Measurements from ENCODE around the gene CYP21A2.
"Not testable (repeated sequence)": the region's sequence is repeated elsewhere in the genome, so short reads cannot be mapped to it uniquely, and the experiment has no call there.

GRCh38 chr6:32007086-32007485, 31.1 kb upstream of the CYP21A2 start:
- TF ChIP-seq EZH2phosphoT487 (IDR thresholded peaks at IDR 0.05; ENCODE audit: insufficient read depth, low read depth); EZH2 (IDR thresholded peaks at IDR 0.05; ENCODE audit: insufficient read depth, poor library complexity, severe bottlenecking): not testable (repeated sequence)

Measured in GM23248 (cell line).